NCI-H1048 (cell line): ENCODE measurements around the gene RBM33.

Experiments used
- DNase-seq: peaks from one replicate; lab custom pipeline; 2025; lab: John Stamatoyannopoulos, UW

The RBM33 gene

GRCh38 chr7:155747209-155747608 is 102.7 kb downstream of the RBM33 start:
- no peak for DNase-seq

DNA sequence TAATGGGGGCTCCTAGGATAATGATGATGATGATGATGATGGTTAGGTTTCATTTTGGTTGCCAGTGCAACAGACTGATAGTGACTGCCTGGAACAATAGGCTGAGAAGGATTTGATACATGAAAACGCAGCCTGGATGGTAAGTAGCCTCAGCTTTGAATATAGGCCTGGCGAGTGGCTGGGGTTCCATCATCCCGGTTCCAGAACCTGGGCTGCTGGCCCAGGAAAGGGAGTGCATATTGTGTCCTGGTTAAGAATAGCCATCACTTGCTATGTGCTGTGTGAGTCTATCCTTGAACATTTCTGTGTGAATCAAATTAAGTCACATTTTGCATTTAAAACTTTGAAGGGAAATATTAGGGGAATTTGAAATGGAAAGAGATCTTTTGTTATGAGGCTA is 105.1 kb downstream of the RBM33 start:
- no peak for DNase-seq

- no peak for DNase-seq
Observed at GRCh38 chr7:155750255-155751125, 106.0 kb downstream of the RBM33 start.

DNA sequence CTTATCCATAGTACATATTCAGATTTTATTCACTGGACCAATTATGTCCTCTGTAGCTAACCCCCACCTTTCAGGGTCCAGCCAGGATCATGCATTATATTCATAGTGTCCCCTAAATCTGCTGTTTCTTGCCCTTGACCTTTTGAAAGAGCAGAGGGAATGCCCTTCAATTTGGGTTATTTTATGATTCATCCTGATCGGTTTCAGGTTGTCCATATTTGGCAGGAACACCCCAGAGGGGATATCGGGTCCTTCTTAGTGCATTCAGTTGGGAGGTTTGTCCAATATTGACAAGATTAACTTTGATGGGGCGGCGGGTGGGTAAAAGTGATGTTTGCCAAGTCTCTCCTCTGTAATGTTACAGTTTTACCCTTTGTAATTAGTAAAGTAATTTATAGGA is 106.9 kb downstream of the RBM33 start:
- no peak for DNase-seq

DNA sequence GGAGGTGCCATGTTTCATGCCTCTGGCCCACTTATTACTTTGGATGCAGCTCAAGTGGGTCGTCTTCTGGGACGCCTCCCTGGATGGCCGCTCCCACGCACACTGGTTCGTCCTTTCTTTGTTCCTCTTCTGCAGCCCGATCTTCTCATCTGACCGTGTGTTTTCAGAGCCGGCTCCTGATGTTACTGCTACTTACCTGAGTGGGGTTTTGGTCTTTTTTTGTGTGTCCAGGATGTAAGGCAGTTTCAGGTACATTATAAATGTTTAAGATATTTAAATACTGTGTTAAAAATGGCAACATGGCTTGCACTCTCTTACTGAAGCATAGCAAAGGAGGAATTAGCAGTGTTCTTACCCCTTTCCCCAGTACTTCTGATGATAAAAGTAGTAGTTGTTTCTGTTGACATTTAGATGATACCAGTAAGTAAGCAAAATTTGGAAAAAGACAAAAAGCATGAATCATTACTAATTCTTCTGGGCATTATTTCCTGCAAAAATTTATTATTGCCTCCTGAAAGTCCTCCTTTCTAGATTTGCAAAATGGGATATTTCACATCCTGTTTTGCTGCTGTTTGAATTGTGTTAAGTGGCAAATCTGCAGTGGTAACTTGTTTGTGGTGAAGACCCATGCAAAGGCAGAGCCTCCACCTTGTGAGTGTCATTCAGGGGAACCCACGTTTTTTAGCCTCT is 108.4 kb downstream of the RBM33 start:
- no peak for DNase-seq

GRCh38 chr7:155753446-155753965 is 109.0 kb downstream of the RBM33 start:
- DNase-seq, result no peak

DNA sequence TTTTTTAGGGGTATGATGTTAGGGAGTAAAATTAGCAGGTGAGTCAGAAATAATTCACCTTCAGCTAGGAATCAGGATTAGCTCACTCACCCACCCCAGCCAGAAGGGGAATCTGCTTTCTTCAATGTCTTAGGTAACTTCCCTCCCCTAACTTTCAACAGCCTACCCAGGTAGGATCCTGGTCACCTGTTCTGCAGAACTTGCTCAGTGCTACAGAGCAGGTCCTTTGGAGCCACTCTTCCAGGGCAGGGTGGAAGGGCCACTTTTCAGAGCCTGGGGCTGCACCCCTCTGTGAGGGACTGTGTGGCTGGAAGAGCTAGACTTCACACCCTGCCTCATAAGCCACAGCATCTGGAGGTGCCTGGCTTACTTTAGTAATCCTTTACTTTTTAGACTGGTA is 109.7 kb downstream of the RBM33 start:
- DNase-seq, result no peak

- DNase-seq, result no peak
Observed at GRCh38 chr7:155755026-155755425, 110.6 kb downstream of the RBM33 start.

- DNase-seq, result no peak
Observed at GRCh38 chr7:155756322-155756721, 111.9 kb downstream of the RBM33 start.

DNA sequence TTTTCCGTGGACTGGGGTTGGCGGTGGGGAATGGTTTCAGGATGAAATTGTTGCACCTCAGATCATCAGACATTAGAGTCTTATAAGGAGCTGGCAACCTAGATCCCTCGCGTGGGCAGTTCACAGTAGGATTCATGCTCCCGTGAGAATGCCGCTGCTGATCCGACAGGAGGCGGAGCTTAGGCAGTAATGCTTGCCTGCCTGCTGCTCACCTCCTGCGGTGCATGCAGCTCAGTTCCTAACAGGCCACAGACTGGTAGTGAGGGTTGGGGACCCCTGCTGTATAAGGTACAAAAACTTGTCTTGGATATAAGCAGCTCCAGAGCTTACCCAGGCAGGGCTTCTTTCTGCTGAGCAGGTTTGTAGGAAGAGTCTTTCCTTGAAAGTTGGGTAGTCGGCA is 113.9 kb downstream of the RBM33 start:
- DNase-seq, result no peak

DNA sequence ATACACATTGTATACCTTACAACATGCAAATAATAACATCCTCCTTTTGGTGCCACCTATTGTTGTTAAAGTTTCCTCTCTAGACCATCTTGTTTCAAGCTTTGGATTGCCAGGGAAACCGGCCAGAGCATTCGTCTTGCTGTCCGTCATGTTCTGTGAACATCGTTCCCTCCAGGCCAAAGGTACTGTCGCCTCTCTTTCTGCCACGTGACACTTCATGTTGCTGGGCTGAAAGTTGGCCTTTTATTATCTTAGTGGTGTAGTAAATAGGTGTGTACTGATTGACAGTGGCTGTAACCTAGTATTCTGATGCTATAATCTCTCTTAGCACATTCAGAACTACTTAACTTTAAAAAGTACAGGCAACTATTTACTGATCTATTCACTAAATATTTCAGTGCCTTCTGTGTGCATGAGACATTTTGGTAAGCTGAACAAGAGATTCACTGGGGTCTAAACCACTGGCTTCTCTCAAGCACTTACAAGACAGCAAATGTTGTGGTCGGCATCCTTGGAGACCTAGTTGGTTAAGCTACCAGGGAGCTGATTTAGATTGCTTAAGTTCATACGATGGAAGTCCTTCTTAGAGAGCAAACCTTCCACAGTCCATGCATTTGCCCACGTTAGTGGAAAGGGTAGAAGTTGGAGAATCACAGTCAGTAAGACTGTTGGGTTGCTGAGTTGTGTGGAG is 115.4 kb downstream of the RBM33 start:
- DNase-seq, result no peak

DNA sequence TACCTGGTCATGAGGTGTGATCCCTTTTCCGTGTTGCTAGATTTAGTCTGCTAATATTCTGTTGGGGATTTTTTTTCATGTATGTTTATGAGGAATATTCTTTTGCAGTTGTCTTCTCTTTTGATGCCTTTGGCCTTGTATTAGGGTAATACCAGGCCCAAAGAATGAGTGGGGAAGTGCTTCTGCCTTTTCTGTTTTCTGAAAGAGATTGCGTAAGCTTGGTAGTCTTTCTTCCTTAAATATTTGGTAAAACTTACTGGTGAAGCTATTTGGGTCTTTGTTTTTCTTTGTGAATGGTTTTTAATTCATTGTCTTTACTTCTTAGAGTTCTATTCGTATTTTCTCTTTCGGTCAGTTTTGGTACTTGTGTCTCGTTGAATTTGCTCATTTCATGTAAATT is 116.7 kb downstream of the RBM33 start:
- no peak for DNase-seq

DNA sequence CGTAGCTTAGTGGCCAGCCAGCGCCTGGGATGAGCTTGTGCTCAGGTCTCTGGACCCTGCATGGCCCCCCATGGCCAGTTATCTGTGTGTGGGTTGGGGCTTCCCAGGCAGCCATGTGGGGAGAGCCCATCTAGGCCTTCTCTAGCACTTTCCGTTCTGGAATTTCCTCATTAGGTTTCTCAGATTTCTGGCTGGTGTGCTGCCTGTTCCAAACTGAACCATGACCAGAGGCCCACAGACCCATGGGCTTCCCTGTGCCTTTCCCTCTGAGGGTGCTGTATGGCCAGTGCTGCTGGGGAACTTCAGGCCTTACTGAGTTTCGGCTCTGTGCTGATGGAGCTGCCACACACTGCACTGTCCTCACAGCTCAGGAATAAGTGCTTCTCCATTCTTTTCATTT is 117.6 kb downstream of the RBM33 start:
- DNase-seq, result no peak

GRCh38 chr7:155762655-155763054 is 118.2 kb downstream of the RBM33 start:
- no peak for DNase-seq

DNA sequence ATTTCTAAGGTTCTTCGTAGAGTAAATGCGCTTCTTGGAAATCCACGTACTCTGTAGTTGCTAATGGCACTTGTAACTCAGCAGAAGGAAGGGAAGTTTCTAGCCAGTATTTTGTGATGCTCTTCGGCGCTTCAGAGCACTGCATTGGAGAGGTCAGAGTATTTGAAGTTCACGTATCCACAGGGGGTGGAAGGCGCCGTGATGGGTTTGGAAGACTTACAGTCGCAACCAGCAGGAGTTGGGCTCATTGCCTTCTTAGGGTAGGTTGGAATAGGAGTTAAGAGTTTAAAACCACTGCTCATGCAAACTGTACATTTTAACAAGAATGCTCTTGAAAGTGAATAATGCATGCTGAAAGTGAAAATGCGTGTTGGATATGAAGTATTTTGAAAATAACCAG is 118.7 kb downstream of the RBM33 start:
- DNase-seq, result no peak

DNA sequence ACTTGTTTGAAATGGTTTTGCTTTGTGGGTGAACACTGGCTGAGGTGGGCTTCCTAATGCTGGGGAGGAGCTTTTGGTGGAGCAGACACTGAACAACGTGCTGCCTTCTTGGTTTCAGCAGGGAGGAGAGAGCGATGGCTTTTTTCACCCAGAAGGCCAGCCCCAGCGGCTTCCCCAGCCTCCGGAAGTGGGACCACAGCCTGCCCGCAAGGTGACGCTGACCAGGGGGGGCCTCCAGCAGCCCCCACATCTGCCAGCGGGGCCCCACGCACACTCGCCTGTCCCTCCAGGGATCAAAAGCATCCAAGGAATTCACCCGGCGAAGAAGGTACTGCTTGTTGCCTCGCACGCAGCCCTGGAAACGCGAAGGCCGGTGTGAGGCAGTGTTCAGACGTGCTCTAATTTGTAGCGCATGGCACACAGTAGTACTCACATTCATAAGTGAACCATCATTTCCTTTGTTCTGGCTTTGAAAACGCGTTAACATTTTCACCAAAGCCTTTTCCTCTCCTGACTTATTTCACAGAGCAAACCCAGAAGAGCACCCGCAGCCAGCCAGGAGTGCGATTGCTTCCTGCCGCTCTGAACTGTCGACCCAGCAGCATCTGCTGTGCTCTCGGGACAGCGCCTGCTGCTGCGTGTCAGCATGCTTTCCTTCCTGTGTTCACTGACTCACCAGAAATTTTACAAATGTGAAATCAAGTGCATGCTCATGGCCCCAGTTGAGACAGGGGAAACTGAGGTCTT is 119.4 kb downstream of the RBM33 start:
- no peak for DNase-seq

DNA sequence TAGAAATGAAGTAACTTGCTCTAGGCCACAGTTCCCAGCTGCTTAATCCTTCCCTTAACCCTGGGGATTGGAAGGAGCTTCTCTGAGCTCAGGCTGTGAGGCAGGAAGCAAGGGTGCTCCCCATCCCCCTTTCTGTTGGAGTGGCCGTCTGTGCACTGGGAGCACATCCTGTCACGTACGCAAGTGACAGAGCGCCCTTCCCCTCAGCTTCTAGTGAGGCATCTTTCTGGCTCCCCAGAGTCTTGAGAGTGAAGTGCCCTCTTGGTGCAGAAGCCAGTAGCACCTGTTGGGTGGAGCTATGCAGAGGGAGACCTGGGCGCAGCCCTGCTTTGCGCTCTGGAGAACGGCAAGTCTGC is 120.0 kb downstream of the RBM33 start:
- no peak for DNase-seq

- DNase-seq, result no peak
Observed at GRCh38 chr7:155765458-155765857, 121.0 kb downstream of the RBM33 start.

DNA sequence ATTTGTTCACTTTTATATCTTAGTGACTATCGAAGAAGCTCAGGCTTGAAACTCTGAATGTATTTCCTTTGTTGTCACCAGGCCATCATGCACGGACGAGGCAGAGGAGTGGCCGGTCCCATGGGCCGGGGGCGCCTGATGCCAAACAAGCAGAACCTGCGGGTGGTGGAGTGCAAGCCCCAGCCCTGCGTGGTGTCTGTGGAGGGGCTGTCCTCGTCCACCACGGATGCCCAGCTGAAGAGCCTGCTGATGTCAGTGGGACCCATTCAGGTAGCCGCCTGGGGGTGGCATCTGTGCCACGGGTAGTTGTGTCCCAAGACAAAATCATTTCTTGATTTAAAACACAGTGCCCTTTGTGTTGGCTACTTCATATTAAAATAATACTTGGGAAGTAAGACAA is 121.9 kb downstream of the RBM33 start:
- DNase-seq, result no peak

- DNase-seq, result no peak
Observed at GRCh38 chr7:155766966-155767916, 122.8 kb downstream of the RBM33 start.

GRCh38 chr7:155769701-155770100 is 125.2 kb downstream of the RBM33 start:
- DNase-seq, result no peak
